GM23338 (cell line): ENCODE measurements around the gene FAM13A. TPM values are rescaled to one million over a fixed set of nuclear protein-coding genes. Genes with fewer than 3 reads are reported as not detected.

Experiments
- ATAC-seq: fragments of 200-7000 bp; cut with Tn5 transposase; 3 replicates; pipeline ENCODE4 v1.9.1; 2020
- DNase-seq: peaks from one replicate; pipeline ENCODE4 v3.0.0-alpha.2; 2015; ENCODE audit warnings: low spot score
- H2AFZ ChIP-seq: fragments of 200-600 bp; sonication (generic); 2 replicates; pipeline ENCODE4 v1.8.0; 2016; ENCODE audit warnings: antibody characterized with exemption, mild to moderate bottlenecking, moderate library complexity
- H3F3A ChIP-seq: fragments of 200-600 bp; sonication (generic); replicated peaks from 2 replicates; pipeline ENCODE4 v1.8.0; 2017; ENCODE audit warnings: antibody characterized with exemption, mixed run types, low read depth
- H3K27ac ChIP-seq: fragments of 200-600 bp; sonication (generic); 2 replicates; pipeline ENCODE4 v1.6.1; 2016; ENCODE audit warnings: low read depth
- H3K27me3 ChIP-seq: fragments of 200-600 bp; sonication (generic); 2 replicates; pipeline ENCODE4 v1.8.0; 2016; ENCODE audit warnings: mild to moderate bottlenecking, mixed run types, moderate library complexity; ENCODE audit not compliant: insufficient read depth
- H3K36me3 ChIP-seq: fragments of 200-600 bp; sonication (generic); 2 replicates; pipeline ENCODE4 v1.8.0; 2016; ENCODE audit warnings: mild to moderate bottlenecking; ENCODE audit not compliant: insufficient read depth
- H3K4me1 ChIP-seq: fragments of 200-600 bp; sonication (generic); 2 replicates; pipeline ENCODE4 v1.8.0; 2016; ENCODE audit warnings: mild to moderate bottlenecking, moderate library complexity; ENCODE audit not compliant: insufficient read depth
- H3K4me2 ChIP-seq: fragments of 200-600 bp; sonication (generic); 2 replicates; pipeline ENCODE4 v1.7.1; 2017; ENCODE audit warnings: mixed run types
- H3K4me3 ChIP-seq: fragments of 200-600 bp; sonication (generic); 2 replicates; pipeline ENCODE4 v1.6.1; 2016; ENCODE audit warnings: mixed run types
- H3K79me2 ChIP-seq: fragments of 200-600 bp; sonication (generic); replicated peaks from 2 replicates; pipeline ENCODE4 v1.8.0; 2017; ENCODE audit warnings: mild to moderate bottlenecking; ENCODE audit not compliant: insufficient read depth
- H3K9me2 ChIP-seq: fragments of 200-600 bp; sonication (generic); 2 replicates; pipeline ENCODE4 v1.8.0; 2017; ENCODE audit not compliant: insufficient read depth
- H4K20me1 ChIP-seq: fragments of 200-600 bp; sonication (generic); replicated peaks from 2 replicates; pipeline ENCODE4 v1.8.0; 2017; ENCODE audit warnings: mild to moderate bottlenecking; ENCODE audit not compliant: insufficient read depth
- H3K27ac Mint-ChIP-seq: 2 replicates; pipeline ENCODE4 v1.8.0; 2020; ENCODE audit warnings: inconsistent platforms, mild to moderate bottlenecking, moderate library complexity, mixed read lengths
- H3K27me3 Mint-ChIP-seq: 3 replicates; pipeline ENCODE4 v1.8.0; 2022; ENCODE audit warnings: low read depth, mild to moderate bottlenecking, moderate library complexity, mixed read lengths, inconsistent platforms; ENCODE audit not compliant: insufficient read depth, poor library complexity
- H3K36me3 Mint-ChIP-seq: 3 replicates; pipeline ENCODE4 v1.8.0; 2021; ENCODE audit warnings: low read depth, mild to moderate bottlenecking, inconsistent platforms, moderate library complexity, mixed read lengths
- H3K4me1 Mint-ChIP-seq: 3 replicates; pipeline ENCODE4 v1.8.0; 2020; ENCODE audit warnings: mild to moderate bottlenecking, inconsistent platforms, mixed read lengths
- H3K4me3 Mint-ChIP-seq: 3 replicates; pipeline ENCODE4 v1.8.0; 2021; ENCODE audit warnings: moderate library complexity, mild to moderate bottlenecking, inconsistent platforms, mixed read lengths
- H3K9me3 Mint-ChIP-seq: 3 replicates; pipeline ENCODE4 v1.8.0; 2020; ENCODE audit warnings: moderate library complexity, mild to moderate bottlenecking, inconsistent platforms, mixed read lengths
- CTCF ChIP-seq, 2 experiments: fragments of 200-600 bp in 1 of 2; sonication (generic) in 1 of 2; conservative IDR thresholded peaks; 2 replicates each; pipeline versions ENCODE4 v1.5.1 to v1.6.1; 2016 to 2017; ENCODE audit warnings: antibody characterized with exemption in 2 of 2, low read depth in 2 of 2, mild to moderate bottlenecking in 2 of 2, moderate library complexity in 1 of 2
- ETS1 ChIP-seq: IDR thresholded peaks from 2 replicates; pipeline ENCODE4 v1.6.1; 2016; ENCODE audit warnings: antibody characterized with exemption
- EZH2 ChIP-seq: fragments of 200-600 bp; sonication (generic); IDR thresholded peaks from one replicate; pipeline ENCODE4 v1.8.0; 2017; ENCODE audit warnings: antibody characterized with exemption, mild to moderate bottlenecking, low read depth; ENCODE audit not compliant: unreplicated experiment
- EZH2phosphoT487 ChIP-seq: fragments of 200-600 bp; sonication (generic); IDR thresholded peaks from one replicate; pipeline ENCODE4 v1.8.1; 2018; ENCODE audit warnings: antibody characterized with exemption; ENCODE audit not compliant: unreplicated experiment
- JUNB ChIP-seq: IDR thresholded peaks from one replicate; pipeline ENCODE4 v1.6.1; 2016; ENCODE audit warnings: antibody characterized with exemption; ENCODE audit not compliant: unreplicated experiment
- NANOG ChIP-seq: IDR thresholded peaks from 2 replicates; pipeline ENCODE4 v1.6.1; 2016; ENCODE audit warnings: antibody characterized with exemption, borderline replicate concordance
- POLR2AphosphoS5 ChIP-seq: IDR thresholded peaks from 2 replicates; pipeline ENCODE4 v1.6.1; 2016; ENCODE audit warnings: antibody characterized with exemption, low read depth
- STAT1 ChIP-seq: IDR thresholded peaks from one replicate; pipeline ENCODE4 v1.6.1; 2016; ENCODE audit warnings: antibody characterized with exemption; ENCODE audit not compliant: unreplicated experiment
- ZNF114 ChIP-seq: fragments of 250-450 bp; sonication (Bioruptor Pico); IDR thresholded peaks from 2 replicates; pipeline ENCODE4 v1.5.0; 2020; ENCODE audit warnings: mild to moderate bottlenecking, moderate library complexity
- ZNF331 ChIP-seq: fragments of 250-450 bp; sonication (Bioruptor Pico); IDR thresholded peaks from 2 replicates; pipeline ENCODE4 v1.5.0; 2020; ENCODE audit warnings: low read depth, mild to moderate bottlenecking, moderate library complexity
- ZNF462 ChIP-seq: fragments of 250-450 bp; sonication (Bioruptor Pico); IDR thresholded peaks from 2 replicates; pipeline ENCODE4 v1.5.0; 2020; ENCODE audit warnings: mild to moderate bottlenecking, moderate library complexity
- polyA plus RNA-seq: library from polyadenylated mRNA; unstranded; fragments of >200 nt; fragmentation: Nextera tagmentation; extraction: Ambion mirVana; gene quantifications from 2 replicates; pipeline ENCODE4 v1.2.1, GENCODE V29; 2016
- total RNA-seq: library from RNA; depleted of rRNA; stranded (reverse); fragments of >200 nt; shearing (Covaris generic); gene quantifications from 2 replicates; pipeline ENCODE4 v1.2.3, GENCODE V29; 2014
- TF ChIP-seq, protein P1 (sequence below): IDR thresholded peaks from one replicate; pipeline ENCODE4 v1.6.1; 2018; ENCODE audit warnings: antibody characterized with exemption; ENCODE audit not compliant: unreplicated experiment

The FAM13A gene
- total and polyA plus RNA-seq, 2 experiments from 2014 or later, result 13.9 to 28.4 TPM

DNA sequence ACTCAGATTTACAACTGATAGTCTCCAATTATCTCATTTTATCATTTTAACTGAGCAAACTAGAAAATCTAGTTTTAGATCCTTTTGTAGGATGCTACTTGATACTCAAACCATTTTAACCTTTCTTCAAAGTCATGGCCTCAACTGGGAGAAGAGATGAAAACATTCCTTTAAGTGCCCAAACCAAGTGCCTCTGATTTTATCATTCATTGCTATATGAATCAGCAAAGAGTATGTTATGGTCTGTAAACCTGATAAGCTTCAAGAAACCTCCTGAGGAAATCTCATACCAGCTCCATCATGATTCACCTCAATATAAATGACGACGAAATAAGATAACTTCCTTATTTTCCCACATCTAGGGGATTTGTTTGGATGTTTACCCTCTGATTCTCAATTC is 119.9 kb downstream of the FAM13A start:
- Histone ChIP-seq H3K4me1 (no peaks in the 10 kb centered on the region), H3K27me3 (no peaks in the 10 kb centered on the region), H3K9me2 (peaks cover 3% of the 10 kb centered on the region; the same call in 1 of the 2 replicates), H3K4me2 (no peak overlapping the region), H3K4me3 (no peak overlapping the region), H3K27ac (no peak overlapping the region), H3K79me2 (no peaks in the 10 kb centered on the region), H3F3A (no peaks in the 10 kb centered on the region), H4K20me1 (no peaks in the 10 kb centered on the region), H2AFZ (no peak overlapping the region), H3K36me3 (no peaks in the 10 kb centered on the region)
- no peaks in the 10 kb centered on the region for H3K36me3 Mint-ChIP-seq
- H3K4me1 Mint-ChIP-seq, result peaks cover 19% of the 10 kb centered on the region
- no peaks in the 10 kb centered on the region; the same call in 2 of the 3 replicates for H3K9me3 Mint-ChIP-seq
- no peaks in the 10 kb centered on the region for H3K27me3 Mint-ChIP-seq
- TF ChIP-seq ZNF114 (CRISPR knock-in tag) (no peak), JUNB (no peak), ETS1 (no peak), EZH2phosphoT487 (no peak), STAT1 (no peak), NANOG (no peak), POLR2AphosphoS5 (no peak), CTCF (conservative IDR thresholded peaks at IDR 0.05; ENCODE audit: low read depth in 2 of 2) (no peak), EZH2 (no peak), ZNF331 (CRISPR knock-in tag) (no peak), ZNF462 (CRISPR knock-in tag) (no peak)
- TF ChIP-seq, protein P1, sequence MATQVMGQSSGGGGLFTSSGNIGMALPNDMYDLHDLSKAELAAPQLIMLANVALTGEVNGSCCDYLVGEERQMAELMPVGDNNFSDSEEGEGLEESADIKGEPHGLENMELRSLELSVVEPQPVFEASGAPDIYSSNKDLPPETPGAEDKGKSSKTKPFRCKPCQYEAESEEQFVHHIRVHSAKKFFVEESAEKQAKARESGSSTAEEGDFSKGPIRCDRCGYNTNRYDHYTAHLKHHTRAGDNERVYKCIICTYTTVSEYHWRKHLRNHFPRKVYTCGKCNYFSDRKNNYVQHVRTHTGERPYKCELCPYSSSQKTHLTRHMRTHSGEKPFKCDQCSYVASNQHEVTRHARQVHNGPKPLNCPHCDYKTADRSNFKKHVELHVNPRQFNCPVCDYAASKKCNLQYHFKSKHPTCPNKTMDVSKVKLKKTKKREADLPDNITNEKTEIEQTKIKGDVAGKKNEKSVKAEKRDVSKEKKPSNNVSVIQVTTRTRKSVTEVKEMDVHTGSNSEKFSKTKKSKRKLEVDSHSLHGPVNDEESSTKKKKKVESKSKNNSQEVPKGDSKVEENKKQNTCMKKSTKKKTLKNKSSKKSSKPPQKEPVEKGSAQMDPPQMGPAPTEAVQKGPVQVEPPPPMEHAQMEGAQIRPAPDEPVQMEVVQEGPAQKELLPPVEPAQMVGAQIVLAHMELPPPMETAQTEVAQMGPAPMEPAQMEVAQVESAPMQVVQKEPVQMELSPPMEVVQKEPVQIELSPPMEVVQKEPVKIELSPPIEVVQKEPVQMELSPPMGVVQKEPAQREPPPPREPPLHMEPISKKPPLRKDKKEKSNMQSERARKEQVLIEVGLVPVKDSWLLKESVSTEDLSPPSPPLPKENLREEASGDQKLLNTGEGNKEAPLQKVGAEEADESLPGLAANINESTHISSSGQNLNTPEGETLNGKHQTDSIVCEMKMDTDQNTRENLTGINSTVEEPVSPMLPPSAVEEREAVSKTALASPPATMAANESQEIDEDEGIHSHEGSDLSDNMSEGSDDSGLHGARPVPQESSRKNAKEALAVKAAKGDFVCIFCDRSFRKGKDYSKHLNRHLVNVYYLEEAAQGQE, result no peak
- H3K27ac Mint-ChIP-seq, result no peak overlapping the region
- ATAC-seq (no peak), DNase-seq (no peak)
- no peak overlapping the region for H3K4me3 Mint-ChIP-seq
